CD4-positive, alpha-beta T cell treated with Interleukin-12 subunit alpha and Interleukin-12 subunit beta, for 1 hour (primary cell): ENCODE data around the gene LDHB.
"Not testable (repeated sequence)": the region's sequence is repeated elsewhere in the genome, so short reads cannot be mapped to it uniquely, and the experiment has no call there.

Source experiments
- DNase-seq: peaks from one replicate; pipeline ENCODE4 v3.0.0-alpha.2; 2020

Gene LDHB

GRCh38 chr12:21661396-21662093, 3.9 kb upstream of the LDHB start:
- DNase-seq = not testable (repeated sequence)

DNA sequence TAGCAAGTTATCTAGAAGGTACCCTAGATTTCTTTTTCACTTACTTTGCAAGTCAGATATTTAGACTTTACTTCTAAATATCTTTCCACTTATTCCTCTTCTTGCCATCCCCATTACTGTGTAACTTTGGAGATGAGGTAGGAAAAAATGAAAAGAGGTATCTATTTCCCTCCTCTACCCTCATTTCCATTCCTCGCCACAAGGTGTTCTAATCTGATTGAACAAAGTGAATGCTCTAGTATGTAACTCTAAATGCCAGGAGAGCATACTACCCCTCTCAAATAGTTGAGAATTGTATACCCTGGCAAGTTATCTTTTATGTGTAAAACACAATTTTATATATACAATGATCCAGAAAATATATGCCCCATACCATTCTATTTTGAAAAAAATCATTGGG, 1.7 kb upstream of the LDHB start:
- DNase-seq = peak; percentile 22

DNA sequence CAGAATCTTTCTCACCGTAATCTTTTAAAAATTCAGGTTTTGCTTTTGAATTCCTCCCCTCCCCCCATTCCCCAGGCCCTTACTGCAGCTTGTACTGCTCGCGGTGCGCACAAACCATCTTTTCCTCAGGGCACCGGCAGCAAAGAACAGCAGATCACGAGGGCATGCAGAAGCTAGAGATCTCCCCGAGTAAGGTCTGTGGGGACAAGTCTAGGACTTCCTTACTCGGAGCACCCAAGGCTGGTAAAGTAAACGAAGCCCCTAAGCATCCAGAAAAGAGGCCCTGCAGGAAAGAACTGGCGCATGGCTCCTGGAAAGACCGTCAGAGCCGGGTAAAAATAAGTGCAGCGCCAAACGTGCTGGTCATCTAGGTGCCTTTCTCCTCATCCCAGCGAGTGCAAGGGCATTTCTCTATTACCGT, 727 bp downstream of the LDHB start:
- DNase-seq = peak; percentile 40

GRCh38 chr12:21655591-21655990, 2.1 kb downstream of the LDHB start:
- DNase-seq = no peak

- no peak for DNase-seq
These were observed 5.8 kb downstream of the LDHB start for GRCh38 chr12:21651821-21652220.

- DNase-seq = no peak
These were observed 6.6 kb downstream of the LDHB start for GRCh38 chr12:21650997-21651396.

DNA sequence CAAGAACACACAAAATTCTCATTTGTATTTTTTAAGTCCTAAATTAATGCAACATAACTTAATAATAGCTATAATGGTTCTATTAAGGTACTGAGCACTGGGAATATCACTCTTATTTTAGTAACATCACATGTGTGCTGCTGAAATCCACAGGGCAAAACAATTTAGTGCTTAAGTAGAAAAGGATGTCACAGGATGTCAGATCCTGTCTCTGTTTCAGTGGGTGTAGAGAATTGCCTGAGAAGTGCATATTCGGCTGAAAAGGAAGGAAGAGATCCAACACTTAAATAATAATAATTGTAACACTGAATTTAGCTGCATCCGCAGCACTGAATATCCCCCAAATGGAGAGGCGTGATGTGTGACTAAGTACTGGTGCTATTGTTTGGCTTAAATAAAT, 8.6 kb downstream of the LDHB start:
- DNase-seq = no peak

DNA sequence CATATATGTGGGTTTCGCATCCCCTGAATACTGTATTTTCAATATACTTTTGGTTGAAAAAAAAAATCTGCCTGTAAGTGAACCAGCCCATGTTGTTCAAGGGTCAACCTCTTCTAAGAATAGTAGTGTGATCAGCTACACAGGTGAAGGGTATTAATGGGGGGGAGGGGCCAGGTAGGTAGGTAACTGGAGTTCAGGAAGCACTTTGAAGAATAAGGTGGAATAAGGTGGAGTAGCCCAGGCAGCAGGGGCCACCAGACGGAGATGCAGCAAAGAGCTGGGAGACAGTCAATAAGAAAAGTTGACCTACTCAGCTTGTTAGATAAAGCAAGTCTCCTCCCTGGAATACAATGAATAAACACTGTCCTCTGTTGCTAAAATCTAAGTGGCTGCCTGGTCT, 9.3 kb downstream of the LDHB start:
- no peak for DNase-seq

DNA sequence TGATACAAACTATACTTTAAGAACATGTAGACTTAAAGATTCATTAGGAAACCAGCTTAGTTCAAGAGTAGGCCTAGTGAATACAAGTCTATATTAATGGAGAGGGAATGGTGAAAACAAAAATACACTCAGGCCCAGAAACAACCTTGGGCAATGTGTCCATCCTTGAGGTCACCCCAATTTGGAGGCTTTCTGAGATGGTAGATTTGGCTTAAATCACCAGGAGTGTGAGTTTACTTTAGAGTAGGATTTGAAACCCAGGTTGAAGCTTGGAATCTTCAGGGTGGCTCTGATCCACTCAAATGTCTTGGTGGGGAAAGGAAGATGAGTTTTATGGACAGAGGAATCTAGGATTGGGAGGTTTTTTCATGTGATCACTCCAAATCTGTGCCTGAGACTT, 10.5 kb downstream of the LDHB start:
- DNase-seq = no peak

- DNase-seq = not testable (repeated sequence)
These were observed 12.6 kb downstream of the LDHB start for GRCh38 chr12:21645041-21645500.

- no peak for DNase-seq
These were observed 13.1 kb downstream of the LDHB start for GRCh38 chr12:21644516-21644915.

DNA sequence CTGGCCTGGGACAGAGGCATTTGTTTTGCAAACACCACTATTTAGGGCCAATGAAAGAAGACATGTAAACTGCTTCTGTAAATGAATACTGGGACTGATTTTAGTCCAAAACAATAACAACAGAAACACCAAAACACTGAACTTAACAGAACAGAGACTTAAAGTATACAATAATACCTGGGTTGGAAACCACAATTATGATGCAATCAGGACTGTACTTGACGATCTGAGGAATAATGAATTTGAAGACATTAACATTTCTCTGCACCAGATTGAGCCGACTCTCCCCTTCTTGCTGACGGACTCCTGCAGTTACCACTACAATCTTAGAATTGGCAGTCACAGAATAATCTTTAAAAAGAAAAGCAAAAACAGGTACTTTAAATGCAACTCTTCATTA, 13.9 kb downstream of the LDHB start:
- no peak for DNase-seq

- no peak for DNase-seq
These were observed 14.8 kb downstream of the LDHB start for GRCh38 chr12:21642707-21643389.

- DNase-seq = no peak
These were observed 19.4 kb downstream of the LDHB start for GRCh38 chr12:21638054-21638891.

DNA sequence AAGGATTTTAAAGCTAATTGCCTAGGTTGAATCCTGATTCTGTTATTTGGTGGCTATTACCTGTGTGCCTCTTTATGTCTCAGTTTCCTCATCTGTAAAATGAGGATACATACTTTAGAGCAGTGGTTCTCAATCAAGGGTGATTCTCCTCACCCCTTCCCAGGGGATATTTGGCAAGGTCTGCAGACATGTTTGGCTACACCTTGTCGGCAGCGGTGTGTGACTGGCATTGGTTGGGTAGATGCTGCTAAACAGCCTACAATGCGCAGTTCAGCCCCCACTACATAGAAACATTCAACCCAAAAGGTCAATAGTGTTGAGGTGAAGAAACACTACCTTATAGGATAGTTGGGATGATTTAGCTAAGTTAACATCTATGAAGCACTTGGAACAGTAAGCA, 23.4 kb downstream of the LDHB start:
- no peak for DNase-seq

DNA sequence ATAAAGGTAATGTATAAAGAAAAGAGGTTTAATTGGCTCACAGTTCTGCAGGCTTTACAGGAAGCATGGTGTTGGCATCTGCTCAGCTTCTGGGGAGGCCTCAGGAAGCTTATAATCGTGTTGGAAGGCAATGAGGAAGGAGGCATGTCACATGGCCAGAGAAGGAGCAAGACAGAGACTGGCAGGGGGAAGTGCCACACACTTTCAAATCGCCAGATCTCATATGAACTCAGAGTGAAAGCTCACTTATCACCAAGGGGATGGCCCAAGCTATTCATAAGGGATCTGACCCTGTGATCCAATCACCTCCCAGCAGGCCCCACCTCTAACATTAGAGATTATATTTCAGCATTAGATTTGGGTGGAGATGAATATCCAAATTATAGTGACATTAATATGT, 26.3 kb downstream of the LDHB start:
- no peak for DNase-seq

GRCh38 chr12:21627924-21628323, 29.7 kb downstream of the LDHB start:
- no peak for DNase-seq

GRCh38 chr12:21618566-21618965, 39.1 kb downstream of the LDHB start:
- DNase-seq = no peak

GRCh38 chr12:21617030-21617429, 40.6 kb downstream of the LDHB start:
- no peak for DNase-seq

DNA sequence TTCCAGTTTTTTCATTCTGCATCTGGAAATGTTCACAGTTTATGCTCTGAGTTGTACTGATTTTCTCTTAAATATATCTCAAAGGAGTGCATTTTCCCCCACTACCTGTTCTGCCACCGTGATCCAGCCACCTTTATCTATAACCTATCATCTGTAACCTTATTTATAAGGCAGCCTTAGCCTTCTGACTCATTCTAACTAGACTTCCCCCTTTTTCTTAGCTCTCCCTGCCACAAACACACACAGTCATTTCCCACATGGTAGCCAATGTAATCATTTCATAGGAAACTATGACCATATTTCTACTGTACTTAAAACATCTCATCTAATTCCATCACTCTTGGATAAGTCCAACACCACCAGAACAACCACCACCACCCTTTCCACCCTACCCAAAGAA, 42.2 kb downstream of the LDHB start:
- peak; percentile 36 for DNase-seq

DNA sequence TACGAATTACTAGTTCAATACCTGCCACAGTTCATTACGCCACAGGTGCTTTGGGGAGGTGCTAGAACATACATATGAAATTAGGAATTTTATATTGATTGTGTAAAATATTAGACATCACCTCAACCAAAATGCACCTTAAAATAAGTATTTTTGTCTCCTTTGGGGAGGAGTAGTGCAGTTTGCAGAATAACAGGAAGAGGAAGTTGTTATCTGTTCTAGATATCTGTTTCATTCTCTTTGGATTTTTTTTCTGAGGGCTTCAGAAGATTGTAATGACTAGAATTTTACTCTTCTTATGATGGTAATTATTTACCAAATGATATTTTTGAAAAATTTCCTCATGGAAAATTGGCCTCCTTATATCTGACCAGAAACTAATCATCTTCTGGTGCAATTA, 43.1 kb downstream of the LDHB start:
- peak; percentile 33 for DNase-seq

GRCh38 chr12:21613931-21614330, 43.7 kb downstream of the LDHB start:
- no peak for DNase-seq

GRCh38 chr12:21608196-21608595, 49.4 kb downstream of the LDHB start:
- DNase-seq = no peak

- DNase-seq = peak; percentile 44
These were observed 49.9 kb downstream of the LDHB start for GRCh38 chr12:21607701-21608100.
